A172 (cell line): Measurements from ENCODE around the gene SH3TC1. TPM values are rescaled to one million over a fixed set of nuclear protein-coding genes. Genes with fewer than 3 reads are reported as not detected.
A peak's percentile ranks its signal among the peaks of the same experiment; 100 is the strongest.

ENCODE experiments used
- DNase-seq: peaks from one replicate; pipeline ENCODE4 v3.0.0-alpha.2; 2015; ENCODE audit warnings: low spot score
- total RNA-seq: library from RNA; depleted of rRNA; stranded (reverse); fragments of >200 nt; shearing (Covaris generic); gene quantifications from 2 replicates; pipeline ENCODE4 v1.2.3, GENCODE V29; 2014

The SH3TC1 gene
- total RNA-seq, 1 experiment from 2014 or later = 10.0 TPM

DNA sequence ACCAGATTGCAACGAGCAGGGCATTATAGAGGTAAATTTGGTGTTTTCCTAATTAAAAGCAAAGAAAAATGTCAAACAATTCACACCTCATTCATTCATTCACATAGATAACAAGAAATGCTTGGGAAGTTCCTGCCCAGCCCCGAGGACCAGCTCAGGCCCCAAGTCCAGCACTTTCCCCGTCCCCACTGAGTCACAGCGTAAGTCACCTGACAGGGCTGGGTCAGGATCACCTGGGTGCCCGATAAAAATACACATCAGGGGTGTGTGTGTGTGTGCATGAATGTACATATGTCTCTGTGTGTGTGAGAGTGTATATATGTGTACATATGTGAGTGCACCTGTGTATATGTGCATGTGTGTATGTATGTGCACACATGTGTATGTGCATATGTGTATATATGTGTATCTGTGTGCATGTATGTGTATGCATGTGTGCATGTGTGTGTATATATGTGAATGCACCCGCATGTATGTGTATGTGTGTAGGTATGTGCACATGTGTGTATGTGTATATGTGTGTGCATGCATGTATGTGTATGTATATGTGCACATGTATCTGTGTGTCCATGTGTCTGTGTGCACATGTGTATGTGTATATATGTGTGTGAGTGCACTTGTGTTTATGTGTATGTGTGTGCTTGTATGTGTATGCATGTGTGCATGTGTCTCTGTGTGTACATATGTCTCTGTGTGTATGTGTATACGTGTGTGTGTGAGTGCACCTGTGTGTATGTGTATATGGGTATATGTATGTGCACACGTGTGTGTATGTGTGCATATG is 18.6 kb upstream of the SH3TC1 start:
- DNase-seq = no peak

DNA sequence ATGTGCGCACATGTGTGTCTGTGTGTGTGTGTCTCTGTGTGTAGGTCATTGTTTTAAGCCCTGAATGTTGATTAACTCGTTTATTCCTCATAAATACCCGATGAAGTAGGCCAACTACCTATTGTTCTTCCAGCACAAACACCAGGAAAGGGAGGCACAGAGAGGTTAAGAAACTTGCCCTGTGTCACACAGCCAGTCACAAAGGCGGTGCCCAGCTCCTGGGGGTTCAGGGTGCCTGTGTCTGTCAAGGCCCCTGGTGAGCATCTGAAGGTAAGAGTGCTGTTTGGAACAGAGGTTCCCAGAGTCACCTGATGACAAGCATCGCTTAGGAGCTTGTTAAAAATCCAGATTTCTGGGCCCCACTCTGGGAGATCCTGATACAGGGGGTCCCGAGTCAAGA is 18.0 kb upstream of the SH3TC1 start:
- DNase-seq = no peak

DNA sequence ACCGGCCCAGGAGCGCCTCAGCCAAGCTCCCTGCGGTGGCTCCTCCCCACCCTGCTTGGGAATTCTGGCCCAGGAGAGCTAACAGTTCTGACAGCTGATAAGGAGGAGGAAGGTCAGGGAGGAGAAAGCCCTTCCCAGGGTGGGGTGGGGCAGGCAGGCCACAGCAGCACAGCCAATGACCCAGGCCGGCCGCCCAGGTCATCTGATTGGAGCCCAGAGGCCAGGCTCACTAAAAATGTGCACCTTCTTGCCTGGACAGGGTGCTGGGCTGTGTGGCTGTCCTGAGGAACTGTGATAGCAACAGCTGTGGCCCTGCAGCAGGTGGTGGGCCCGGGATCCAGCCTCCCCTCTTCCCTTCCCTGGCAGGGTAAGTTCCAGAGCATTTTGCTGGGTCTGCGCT is 17.2 kb upstream of the SH3TC1 start:
- peak; percentile 46 for DNase-seq

DNA sequence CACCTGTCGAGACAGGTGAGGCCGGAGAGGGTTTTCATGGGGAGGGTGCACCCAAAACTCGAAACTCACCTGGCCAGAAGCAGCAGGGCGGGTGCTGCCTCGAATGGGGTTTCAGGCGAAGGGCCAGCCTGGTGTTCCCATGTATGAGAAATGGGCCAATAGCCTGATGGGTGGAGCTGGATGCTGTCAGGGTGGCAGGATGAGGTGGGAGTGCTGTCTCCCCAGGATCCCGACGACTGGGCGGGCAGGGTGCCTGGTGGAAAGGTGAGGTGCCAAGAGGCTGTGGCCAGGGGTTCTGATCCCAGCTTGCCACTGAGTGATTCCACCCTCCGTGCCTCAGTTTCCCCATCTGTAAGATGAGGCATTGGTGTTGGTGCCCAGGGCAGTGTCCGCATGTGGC is 16.8 kb upstream of the SH3TC1 start:
- no peak for DNase-seq

DNA sequence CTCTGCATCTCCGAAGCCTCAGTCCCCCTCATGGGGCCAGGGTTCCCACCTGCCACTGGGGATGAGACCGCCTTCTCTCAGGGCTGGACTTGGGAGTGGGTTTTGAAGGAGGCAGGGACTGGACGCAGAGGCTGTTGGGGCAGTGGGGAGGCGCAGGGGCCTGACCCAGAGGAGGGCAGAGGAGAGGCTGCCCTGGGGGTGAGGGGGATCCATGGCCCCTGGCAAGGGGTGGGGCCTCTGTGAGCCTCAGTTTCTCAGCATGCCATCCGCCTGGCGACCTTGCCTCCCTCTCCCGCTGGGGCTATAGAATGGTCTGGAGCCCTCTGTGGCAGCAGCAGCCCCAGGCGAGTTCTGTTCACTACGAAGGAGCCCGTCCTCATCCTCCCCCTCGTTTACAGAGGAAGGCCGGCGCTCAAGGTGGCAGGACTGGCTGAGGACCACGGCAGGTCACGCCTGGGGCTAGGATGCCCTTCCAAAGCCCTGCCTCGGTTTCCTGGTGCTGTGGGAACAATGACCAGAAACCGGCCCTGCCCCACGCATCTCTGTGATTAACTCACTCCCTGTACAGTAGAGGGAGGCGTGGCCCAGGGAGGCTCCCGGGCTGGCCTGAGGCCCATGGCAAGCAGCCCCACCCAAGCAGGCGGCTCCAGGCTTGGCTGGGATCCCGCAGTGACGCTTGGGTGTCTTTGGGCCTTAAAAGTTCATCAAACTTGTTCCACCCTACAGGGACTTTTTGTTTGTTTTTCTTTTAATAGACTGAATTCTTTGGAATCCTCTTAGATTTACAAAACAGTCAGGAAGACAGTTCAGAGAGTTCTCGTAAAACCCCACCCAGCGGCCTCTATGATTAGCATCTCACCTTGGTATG is 16.0 kb upstream of the SH3TC1 start:
- DNase-seq = peak; percentile 91

DNA sequence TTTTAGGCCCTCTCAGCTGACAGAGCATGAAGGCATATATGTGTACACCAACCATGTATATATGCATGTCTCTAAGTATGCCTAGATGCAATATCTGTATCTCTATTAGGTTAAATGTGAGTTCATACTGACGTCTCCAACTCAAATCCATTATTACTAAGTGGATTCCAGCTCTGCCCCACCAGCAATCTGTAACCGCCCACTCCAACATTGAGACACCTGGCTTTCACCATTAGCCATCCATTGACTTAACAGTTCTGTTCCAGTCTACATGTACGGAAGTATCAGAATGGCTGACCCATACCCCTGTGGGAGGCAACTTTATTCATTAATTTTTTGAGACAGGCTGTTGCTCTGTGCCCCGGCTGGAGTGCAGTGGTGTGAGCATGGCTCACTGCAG is 15.0 kb upstream of the SH3TC1 start:
- DNase-seq = no peak

DNA sequence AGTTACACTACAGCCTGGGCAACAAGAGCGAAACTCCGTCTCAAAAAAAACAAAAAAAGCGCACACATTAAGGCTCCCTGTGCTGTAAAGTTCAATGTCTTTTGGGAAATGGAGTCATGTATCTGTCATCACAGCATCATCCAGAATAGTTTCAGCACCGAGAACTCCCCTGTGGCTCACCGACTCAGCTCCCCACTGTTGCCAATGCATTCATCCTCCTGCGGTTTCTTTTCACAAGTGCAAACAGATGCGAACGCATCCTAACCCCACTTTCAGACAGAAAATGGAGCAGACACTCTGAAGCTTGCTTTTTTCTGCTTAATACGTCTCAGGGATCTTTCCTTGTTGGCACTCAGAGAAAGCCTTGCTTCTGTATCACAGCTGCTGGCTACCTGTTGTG is 13.8 kb upstream of the SH3TC1 start:
- DNase-seq = peak; percentile 77

DNA sequence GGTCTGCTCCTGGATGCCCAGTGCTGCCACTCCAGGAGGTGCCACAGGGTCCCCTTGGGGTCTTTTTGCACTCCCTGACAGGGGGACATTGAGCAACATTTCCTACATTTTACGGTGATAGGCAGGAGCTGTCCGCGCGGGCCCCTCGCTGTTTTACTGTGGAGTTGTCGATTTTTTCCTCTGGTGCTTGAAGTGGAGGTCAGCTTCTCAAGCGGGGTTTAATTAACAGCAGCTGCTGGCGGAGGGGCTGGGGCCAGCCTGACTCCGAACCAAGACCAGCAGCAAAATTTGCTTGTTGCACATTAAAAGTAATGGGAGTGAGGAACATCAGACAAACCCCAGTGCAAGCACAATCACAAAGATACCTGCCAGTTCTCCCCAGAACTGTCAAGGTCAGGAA is 13.2 kb upstream of the SH3TC1 start:
- DNase-seq = no peak

DNA sequence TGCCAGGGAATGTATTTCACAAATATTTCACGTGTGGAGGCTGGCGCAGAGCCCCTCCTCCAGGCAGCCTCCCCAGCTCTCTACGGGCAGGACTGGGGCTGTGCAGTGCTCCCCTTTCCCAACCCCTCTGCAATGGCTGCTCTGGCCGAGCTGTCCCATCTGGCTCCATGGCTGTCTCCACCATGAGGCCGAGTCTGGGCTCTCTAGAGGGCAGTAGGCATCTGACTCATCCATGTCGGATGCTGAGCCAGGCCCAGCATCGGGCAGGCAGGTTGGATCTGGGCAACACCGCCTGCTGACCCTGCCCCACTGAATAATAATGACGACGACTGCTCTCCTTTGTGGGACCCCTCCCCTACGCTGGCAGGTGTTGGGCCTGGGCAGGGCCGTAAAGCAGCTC is 11.0 kb upstream of the SH3TC1 start:
- peak; percentile 63 for DNase-seq

DNA sequence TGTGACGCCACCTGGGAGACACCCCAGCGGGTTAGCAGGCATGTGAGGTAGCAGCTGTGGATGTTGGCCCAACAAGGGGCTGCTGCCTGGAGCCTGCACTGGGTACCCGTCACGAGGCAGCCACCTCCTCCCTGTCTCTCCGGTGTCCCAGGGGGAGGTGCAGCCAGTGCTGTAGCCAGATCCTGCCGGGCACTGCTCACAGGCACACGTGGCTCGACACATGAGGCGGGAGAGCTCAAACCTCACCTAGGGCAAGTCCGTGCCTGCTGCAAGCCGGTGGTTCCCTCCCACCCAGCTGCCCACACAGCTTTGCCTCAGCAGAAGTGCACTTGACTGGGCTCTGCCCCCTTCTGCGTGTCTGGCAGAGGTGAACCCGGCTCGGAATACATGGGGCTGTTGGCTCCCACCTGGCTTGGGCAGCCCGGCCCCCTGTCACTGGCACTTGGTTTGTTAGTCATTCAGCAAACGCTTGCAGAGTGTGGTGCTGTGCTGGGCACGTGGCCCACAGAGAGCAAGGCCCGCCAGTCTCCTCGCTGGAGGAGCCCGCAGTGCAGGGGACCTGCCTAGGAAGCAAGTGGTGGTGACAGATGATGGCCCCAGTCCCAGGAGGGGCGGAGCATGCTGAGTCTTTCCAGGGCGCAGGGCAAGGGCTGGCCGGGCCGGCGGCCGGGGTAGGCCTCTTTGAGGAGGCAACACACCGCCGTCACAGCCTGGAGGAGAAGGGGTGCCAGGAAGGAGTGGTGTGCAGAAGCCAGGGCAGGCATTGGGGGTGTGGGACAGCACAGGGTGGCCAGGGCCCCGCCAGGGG is 10.1 kb upstream of the SH3TC1 start:
- DNase-seq = no peak

DNA sequence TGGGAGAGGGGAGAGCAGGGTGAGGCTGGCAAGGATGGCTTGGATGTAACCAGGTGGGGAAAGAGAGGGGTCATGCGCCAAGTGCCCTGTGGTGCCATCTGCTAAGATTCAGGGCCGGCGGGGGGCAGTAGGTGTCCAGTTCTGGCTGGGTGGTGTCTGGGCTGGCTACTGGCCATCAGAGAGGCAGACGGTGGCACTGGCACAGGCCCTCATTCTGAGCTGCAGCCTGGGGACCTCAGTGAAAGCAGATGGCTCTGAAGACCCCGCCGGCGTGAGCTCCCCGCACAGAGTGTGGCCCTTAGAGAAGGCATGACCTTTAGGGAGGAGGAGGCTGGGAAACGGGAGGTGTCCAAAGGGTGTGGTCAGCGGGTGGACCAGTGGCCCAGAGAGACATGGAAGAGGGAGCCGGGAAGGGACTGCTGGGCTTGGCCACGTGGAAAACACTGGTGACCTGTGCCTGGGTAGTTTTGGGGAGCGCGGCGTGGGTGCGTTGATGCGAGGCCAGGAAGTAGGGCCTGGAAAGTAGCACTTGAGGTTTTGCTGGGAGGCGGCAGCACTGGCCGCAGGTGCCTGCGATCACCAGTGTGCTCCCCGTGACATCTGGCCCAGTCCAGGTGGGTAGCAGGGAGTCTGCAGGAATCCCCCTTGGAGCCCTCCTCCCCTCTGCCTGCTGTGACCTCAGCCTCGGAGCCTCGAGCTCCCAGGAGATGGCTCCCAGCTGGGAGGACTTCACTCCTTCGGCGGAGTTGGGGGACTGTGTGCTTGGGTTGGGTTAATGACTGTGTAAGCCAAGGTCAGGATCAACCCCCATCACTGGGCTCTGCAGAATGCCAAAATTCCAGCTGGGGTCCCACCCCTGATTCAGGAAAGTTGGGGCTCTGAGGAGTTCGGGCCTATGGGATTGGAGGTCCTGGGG is 9.3 kb upstream of the SH3TC1 start:
- no peak for DNase-seq

DNA sequence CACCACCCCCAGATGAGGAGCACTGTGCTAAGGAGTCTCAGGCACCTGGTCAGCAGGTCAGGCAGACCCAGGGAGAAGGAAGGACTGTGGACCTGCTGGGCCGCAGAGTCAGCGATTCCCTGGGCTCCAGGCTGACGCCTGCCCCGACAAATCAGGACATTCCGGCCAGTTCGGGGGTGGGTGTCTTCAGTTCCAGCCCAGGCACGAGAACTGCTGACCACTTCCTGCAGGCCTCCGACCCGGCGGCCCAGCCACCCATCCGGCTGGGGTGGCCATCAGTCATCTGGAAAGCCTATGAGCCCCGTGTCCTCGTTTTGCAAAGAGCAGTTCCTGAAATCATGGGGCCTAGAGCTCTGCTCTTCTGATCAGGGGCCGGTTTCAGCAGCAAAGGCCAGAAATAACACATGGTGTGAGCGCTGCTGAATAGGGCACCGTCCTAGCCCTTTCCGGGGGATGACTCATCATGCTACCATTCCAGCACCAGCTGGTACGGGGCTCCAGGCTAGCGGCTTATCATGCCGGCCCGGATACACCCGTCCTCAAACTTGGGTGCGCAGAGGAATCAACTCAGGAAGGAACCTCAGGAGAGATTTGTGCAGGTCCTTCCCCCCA is 7.8 kb upstream of the SH3TC1 start:
- peak; percentile 88 for DNase-seq

DNA sequence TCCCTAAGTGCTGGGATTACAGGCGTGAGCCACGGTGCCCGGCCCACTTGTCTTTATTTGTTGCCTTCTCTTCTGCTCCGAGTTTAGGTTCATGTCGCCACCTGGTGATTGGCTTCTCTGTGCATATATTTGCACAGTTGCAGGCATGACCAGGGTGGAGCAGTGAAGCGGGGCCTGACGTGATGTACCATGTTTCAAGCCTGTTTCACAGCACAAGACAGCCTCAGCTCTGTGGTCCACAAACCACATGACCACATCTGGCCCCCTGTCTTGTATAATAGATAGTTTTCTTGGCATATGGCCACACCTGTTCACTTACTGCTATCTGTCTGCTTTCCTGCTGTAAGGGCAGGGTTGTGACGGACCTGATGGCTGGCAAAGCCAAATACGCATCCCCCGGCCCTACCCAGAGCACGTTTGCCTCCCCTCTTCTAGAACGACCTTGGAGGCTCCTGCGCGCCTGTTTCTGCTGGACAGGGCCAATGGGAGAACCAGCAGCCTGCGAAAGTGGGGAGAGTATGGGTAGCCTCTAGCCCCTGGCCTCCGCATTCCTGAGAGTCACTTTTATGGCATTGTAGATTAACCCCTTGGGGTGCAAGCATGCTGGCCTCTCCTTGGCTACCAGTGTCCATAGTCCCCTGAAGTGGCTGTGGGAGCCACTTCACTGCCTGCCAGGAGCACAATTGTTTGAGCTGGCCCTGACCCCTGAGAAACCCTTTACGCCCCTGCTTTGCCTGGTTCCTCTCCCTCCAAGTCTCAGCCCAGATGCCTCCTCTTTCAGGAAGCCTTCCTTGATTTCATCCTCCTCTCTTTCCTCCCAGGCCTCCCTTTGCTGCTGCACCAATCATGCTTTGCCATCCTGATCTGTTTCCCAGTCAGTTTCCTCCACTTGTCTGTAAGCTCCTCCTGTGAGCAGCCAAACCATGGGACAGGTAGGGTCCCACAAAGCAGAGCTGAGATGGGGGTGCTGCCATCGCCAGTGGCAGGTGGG is 6.0 kb upstream of the SH3TC1 start:
- no peak for DNase-seq

DNA sequence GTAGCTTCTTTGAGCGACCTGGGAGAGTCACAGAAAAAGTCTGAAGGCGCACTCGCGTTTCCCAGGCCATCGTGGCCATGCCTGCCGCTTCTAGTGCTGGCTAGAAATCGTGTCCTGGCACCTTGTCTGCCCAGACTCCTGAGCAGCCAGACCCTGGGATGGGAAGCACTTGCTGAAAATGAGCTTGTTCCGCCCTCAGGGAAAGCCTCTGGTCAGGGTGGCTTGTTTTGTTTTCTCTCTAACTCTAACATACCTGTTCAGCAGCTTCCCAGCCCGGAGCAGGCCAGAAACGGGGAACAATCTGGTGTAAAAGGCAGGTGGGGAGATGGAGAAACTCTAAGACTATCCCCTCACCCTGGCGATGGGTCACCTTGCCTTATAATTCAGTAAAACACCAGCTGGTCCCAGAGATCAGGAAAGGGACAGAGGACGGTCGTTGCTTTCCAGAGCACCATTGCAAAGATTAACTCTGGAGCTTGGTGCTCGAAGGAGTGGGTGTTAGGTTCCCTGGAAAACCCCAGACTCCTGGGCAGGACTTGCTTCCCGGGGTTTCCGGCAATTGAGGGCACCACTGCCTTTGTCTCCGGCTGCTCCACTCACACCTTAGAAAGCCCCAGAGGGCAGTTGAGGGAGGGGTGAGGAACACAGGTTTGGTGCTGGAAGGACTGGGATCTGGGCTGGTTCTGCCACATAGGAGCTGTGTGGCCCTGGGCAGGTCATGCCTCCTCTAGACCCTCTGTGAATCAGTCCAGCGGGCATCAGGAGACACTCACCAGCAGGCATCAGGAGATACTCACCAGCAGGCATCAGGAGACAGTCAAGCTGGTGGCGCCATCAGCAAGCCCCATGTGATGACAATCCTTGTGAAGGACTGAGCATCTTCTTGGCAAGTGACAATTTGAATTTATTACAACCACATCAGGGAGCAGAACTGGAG is 4.5 kb upstream of the SH3TC1 start:
- DNase-seq = no peak

DNA sequence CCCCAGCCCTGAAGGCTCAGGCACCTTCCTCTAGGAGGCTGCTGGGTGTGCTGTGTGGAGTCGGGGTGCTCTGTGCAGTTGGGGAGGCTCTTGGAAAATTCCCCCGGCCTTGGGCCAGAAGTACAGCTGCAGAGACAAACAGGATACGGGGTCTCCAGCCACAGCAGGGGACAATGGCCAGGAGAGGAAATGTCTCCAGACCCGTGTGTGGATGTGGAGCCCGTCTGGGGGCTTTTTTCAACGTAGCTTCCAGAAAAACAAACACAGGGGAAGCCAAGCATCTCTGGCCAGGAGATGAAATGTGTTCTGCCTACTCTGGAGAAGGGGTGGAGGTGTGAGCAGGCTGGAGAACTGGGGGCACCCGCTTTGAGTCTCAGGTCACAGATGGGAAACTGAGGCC is 3.7 kb upstream of the SH3TC1 start:
- DNase-seq = no peak

DNA sequence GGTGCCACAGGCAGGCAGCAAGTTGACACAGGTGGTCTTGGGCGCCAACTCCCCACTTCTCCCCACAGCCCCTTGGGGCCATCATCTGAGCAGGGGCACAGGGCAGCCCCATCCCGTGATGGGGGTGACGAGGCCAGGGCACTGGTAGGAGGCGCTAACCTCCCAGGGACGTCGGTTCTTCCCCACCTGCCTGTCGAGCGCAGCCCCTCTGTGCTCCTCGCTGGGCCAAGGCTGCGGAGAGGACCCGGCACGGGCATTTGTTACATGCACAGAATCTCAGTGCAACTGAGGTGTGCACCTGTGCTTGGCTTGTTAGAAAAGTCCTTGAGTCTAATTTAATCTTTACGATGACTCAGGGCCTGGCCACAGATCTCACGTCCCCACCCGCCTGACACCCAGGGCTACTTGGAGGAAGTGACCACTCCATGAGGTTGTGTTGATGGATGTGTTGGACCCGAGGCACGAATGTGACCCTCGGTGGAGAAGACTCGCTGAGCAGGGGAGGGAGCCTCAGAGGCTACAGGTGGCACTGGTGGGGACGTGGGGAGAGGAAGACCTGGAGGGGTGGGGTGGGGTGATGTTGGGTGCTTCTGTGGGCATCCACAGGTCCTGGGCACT is 3.1 kb upstream of the SH3TC1 start:
- peak; percentile 51 for DNase-seq

DNA sequence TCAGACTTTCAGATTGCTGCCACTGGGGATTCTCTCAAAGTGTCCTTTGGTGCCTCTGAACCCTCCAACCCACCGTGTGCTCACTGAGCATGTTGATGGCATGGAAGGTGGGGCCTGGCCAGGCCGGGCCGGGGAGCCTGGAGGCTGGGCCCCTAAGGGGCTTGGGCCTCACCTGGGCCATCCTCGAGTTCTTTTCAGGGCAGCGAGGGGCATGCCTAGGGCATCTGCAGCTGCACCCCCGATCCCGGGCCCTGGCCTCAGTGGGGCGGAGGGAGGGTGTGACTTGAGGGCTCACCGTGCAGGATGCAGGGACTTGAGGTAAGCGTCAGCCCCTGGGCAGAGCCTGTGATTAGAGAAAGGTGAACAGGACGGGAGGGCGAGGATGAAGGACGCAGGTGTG is 1.6 kb upstream of the SH3TC1 start:
- no peak for DNase-seq
